HT-29 (cell line): ENCODE data around the gene GADD45B. TPM values are rescaled to one million over a fixed set of nuclear protein-coding genes. Genes with fewer than 3 reads are reported as not detected.
"Not testable (repeated sequence)": the region's sequence is repeated elsewhere in the genome, so short reads cannot be mapped to it uniquely, and the experiment has no call there.

ENCODE experiments used
- DNase-seq: peaks from one replicate; pipeline ENCODE4 v3.0.0-alpha.2; 2015; ENCODE audit warnings: low spot score
- total RNA-seq: library from RNA; depleted of rRNA; stranded (reverse); fragments of >200 nt; shearing (Covaris generic); gene quantifications from 2 replicates; pipeline ENCODE4 v1.2.3, GENCODE V29; 2014

The GADD45B gene
- total RNA-seq, 1 experiment from 2014 or later: 15.2 TPM

DNA sequence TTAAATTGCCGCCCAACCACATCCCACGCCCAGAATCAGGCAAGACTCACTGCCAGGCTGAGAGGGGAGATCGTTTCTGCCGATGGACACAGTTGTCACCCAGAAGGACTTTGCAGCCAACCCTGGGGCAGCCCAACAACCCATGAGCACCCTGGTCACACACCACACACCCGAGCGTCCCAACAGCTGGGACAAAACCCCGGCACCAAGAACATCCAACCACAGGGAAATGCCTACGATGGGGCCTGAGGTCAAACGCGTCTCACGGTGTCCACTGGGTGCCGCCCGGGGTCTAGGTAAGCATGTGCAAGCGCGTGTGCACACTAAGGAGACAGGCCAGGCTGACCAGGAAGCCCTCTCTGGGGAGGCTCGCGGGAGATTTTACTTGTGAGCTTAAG, 32.1 kb upstream of the GADD45B start:
- no peak for DNase-seq

DNA sequence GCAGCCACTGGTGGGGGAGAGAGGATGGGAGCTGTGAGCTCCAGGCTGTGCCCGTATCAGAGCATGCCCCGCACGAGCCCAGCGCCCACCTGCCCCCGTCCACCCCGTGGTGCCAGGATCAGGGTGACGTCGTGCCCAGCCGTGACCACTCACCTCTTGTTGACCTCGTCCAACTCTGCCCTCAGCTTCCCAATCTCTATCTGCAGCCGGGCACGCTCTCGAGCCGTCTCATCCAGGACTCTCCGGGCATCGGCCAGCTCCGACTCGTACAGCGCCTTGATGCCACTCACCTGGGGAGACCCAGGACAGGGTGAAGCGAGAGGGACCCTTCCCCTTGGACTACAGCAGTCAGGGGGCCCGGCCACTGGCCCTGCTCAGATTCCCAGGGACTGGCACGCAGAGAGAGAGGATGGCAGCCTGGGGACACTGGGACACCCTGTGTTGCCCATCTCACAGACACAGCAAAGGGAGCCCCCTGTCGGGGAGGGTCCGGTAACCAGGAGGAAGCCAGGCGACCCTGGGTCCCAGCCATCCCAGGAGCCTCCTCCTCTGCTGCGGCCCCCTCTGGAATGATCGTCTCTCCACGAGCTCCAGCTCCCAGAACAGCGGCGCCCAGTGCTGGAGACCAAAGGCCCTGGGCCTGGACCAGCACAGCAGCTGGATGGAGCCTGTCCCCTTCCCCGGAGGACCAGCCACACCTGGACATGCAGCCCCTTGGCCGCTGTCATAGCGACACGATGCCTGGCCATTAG, 31.5 kb upstream of the GADD45B start:
- DNase-seq: no peak

DNA sequence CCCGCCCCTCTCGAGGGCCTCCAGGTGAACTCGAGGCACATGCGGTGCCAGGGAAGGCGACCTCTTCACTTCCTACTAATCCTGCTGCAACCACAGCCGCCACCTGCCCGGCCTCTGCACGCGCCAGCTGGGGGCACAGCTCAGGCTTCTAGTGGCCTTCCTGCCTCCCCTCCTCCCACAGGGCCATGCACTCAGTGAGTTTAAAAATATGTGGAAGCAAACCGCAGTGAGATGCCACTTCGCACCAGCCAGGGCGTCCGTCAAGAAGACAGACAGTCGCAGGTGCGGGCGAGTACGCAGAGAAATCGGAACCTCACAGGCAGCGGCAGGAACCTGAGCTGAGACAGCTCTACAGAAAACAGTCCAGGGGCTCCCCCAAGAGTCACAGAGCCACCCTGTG, 29.5 kb upstream of the GADD45B start:
- DNase-seq: no peak

DNA sequence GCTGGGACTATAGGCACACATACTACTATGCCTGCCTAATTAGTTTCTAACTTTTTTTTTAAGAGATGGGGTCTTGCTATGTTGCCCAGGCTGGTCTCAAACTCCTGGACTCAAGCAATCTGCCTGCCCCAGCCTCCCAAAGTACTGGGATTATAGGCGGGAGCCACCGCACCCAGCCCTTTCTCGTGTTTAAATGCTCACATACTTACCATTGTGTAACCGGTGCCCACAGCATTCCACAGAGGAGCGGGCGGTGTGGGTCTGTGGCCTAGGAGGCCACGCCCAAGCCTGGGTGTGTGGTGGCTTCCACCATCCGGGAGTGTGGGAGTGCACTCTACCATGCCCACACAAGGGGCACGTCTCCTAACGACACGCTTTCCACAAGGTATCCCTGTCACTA, 26.9 kb upstream of the GADD45B start:
- no peak for DNase-seq

DNA sequence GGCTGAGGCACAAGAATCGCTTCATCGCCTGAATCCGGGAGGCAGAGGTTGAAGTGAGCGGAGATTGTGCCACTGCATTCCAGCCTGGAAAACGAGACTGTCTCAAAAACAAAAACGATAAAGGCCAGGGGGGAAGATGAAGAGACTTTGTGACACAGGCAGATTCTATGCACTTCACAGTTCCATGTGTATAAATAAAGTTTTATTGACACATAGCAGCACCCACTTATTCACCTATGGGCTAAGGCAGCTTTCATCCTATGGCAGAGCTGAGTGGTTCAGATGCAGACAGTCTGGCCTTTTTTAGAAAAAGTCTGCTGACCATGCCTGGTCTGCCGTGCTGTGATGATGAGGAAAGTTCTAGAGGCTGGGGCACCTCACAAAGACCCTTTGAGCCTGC, 24.8 kb upstream of the GADD45B start:
- no peak for DNase-seq

DNA sequence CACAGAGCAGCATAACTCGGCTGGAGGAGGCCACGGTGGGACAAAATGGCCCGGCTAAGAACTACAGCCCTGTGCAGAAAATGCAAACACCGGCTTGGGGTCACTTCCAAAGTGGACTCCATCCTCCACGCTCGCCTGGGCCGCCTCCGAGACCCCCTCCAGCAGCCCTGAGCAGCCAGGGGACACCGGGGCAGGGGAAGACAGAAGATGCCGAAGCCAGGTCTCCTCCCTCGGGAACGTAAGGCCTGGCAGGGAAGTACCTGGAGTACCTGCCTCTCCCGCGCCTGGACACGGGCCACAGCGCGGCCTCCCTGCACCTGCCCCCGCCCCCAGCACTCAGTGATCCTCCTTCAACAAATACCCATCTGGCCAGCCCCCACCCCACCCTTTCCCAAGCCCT, 24.2 kb upstream of the GADD45B start:
- DNase-seq: no peak

DNA sequence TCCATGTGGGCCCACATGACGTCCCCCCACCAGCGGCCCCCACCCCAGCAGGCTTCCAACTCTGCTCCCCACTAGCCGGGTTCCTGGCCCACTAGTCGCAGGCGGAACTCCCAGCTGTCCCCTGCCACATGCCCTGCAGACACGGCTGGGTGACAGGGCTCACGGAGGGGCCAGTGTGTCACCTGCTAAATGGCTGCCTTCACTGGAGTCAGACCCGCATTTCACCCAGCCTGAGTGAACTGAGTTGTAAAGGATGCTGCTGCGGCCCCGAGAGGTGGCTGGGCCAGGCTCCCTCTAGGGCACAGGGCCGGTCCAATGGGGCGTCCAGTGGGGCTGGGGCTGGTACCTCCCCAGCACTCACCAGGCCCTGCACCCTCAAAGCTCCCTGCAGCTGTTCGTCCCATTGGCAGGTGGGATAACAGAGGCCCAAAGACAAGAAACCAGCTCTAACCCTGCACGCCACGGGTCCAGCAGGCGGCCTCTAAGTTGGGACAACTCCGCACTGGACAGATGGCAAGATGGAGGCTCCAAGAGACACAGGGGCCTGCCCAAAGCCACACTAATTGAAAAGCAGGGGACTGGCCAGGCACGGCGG, 22.4 kb upstream of the GADD45B start:
- DNase-seq: no peak

DNA sequence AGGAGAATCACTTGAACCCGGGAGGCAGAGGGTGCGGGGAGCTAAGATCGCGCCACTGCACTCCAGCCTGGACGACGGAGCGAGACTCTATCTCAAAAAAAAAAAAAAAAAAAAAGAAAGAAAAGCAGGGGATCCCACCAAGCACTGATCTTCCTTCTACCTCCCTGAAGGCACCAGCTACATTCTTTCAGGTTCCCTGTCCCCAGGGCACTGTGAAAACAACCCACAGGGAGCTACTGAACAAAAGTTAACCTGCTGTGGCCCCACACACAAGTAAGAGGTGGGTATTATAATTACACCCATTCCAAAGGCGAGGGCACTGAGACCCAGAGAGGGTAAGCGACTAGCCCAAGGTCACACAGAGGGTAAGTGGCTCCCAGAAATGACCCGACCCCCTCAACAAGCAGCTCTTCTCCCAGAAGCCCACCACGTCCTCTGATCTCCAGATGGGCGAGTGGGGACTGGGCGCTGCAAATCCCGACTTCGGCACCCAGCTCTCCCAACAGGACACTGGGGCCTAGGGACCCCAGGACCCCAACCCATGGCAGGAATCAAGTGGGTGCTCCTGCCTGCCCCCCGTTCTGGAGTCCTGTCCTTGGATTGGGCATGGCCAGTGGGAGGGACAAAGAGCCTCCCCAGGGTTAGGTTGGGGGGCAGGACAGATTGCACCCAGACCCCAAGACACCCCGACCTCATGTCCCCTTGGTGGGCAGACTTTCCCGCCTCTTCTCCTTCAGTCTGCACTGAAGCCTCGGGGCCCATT, 21.5 kb upstream of the GADD45B start:
- no peak for DNase-seq

DNA sequence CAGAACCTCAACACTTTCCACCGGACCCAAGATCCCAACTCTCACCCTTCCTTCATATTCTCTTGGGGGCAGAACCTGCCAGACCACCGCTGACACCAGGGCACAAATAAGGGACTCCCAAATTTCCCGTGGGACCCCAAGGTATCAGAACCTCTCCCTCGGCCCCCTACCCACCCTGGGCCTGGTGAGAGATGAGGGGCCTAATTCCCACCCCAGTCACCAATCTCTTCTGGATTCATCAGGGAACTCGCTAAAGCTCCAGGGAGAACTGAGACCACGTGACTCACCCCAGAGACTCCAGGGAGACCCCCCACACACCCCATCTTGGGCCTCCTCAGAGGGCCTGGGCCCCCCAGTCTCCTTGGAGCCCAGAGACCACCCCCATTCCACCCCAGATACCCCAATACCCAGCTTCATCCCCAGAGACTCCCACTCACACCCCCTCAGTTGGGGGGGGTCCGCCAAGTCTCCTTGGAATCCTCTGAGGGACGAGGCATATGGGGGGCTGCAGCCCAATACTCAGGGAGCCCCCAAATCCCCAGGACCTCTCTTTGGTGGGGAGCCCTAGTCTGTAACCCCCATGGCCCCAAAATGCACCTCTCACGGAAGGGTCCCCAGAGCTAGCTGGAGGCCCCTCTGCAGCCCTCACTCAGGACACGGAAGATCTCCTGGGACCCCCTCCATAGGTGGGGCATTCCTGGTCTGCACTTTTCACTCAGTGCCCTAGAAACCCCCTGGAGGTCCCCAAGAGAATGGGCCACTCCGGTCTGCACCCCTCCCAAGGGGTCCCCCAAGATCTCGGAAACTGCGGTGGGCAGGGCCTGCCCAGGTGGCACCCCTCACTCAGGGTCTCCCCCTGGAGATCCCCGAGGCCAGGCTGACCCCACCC, 20.7 kb upstream of the GADD45B start:
- DNase-seq: no peak

DNA sequence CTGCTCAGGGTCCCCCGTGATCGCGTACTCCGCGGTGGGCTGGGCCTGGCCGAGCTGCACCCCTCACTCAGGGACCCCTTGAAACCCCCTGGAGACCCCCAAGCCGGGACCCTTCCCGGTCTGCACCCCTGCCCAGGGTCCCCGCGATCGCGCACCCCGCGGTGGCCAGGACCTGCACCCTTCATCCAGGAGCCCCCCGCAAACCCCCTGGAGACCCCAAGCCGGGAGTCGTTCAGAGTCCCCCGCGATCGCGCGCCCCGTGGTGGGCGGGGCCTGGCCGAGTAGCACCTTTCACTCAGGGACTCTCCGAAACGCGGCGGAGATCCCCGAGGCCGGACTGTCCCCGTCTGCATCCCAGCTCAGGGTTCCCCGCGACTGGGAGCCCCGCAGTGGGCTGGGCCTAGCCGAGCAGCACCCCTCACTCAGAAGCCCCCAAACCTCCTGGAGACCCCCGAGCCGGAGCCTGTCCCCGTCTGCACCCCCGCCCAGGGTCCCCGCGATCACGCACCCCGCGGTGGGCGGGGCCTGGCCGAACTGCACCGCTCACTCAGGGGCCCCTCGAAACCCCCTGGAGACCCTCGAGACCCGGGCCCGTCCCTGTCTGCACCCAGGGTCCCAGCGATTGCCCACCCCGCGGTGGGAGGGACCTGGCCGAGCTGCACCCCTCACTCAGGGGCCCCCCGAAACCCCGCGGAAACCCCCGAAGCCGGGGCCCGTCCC, 19.9 kb upstream of the GADD45B start:
- peak; percentile 18 for DNase-seq

DNA sequence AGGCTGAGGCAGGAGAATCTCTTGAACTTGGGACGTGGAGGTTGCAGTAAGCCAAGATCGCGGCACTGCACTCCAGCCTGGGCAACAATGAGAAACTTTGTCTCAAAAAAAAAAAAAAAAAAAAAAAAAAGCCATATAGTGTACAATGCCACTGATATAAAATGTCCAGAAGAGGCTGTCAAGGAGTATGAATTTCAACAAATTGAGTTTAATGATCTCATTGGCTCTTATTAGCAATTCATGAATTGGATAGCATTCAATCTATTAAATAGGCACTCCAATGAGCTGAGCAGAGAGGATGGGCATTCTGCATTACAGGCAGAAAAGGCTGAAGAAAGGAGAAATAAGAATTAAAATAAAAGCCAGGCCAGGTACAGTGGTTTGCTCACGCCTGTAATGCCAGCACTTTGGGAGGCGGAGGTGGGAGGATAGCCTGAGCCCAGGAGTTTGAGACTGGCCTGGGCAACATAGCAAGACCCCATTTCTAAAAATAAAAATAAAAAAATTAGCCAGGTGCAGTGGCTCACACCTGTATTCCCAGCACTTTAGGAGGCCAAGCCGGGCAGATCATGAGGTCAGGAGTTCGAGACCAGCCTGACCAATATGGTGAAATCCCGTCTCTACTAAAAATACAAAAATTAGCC, 18.4 kb upstream of the GADD45B start:
- DNase-seq: no peak

DNA sequence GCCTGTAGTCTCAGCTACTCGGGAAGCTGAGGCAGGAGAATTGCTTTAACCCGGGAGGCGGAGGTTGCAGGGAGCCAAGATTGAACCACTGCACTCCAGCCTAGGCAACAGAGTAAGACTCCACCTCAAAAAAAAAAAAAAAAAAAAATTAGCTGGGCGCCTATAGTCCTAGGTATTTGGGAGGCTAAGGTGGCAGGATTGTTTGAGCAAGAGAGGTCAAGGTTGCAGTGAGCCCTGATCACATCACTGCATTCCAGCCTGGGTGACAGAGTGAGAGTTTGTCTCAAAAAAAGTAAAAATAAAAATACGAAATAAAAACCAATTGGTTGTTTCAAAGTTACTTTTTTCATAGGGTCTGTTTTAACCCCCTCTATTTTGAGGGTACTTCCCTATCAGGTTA, 17.9 kb upstream of the GADD45B start:
- DNase-seq: no peak

DNA sequence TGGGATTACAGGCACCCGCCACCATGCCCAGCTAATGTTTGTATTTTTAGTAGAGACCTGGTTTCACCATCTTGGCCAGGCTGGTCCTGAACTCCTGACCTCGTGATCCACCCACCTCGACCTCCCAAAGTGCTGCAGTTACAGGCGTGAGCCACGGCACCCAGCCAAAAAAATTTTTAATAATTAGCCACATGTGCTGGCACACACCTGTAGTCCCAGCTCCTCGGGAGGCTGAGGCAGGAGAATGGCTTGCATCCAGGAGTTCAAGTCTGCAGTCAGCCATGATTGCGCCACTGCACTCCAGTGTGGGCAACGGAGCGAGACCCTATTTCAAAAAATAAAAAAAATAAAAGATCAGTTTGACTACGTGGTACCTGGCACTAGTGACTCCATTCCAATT, 17.2 kb upstream of the GADD45B start:
- DNase-seq: not testable (repeated sequence)

DNA sequence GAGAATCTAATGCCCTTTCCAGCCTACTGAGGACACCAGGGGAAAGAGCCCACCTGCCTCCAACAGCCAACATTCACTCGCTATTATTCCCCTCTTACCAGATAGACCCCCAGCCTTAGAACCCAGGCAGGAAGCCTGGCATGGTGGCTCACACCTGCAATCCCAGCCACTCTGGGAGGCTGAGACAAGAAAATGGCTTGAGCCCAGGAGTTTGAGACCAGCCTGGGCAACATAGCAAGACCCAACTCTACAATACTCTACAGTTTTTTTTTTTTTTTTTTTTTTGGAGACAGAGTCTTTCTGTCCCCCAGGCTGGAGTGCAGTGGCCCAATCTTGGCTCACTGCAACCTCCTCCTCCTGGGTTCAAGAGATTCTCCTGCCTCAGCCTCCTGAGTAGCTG, 15.7 kb upstream of the GADD45B start:
- DNase-seq: no peak

DNA sequence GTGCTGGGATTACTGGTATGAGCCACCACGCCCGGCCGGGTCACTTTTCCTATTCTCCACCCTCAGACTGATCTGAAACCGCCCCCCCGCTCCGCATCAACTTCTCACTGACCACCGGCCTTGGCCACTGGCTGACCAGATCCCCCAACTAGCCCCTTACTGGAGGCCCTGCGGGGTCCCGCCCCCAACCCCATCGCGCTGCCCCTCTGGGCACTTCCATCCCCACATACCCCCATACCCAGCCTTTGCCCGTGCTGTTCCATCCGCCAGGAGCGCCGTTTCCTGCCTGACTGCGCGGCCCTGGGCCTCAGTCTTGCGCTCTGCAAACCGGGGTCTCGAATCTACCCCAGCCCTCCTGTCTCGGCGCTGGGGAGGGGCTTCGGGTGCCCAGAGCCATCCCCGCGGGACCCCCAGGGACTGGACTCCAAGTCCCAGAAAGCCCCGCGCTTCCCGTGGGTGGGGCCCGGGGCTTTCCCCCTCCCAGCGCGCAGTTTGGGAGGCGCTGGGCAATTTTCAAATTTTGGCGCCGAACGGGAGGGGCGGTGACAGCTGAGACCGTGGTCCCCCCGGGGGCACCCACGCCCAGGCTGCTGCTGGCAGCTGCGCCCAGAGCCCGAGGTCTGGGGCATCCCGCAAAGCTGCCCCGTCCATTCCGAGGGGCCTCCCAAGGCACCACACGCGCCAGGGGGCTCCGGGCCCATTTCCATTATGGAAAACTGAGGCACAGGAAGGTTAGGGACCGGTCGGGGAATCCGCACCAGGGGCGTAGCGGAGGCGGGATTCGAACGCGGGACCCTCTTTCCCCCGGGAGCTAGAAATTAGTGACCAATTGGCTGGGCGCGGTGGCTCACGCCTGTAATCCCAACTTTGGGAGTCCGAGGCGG, 13.9 kb upstream of the GADD45B start:
- peak; percentile 28 for DNase-seq

DNA sequence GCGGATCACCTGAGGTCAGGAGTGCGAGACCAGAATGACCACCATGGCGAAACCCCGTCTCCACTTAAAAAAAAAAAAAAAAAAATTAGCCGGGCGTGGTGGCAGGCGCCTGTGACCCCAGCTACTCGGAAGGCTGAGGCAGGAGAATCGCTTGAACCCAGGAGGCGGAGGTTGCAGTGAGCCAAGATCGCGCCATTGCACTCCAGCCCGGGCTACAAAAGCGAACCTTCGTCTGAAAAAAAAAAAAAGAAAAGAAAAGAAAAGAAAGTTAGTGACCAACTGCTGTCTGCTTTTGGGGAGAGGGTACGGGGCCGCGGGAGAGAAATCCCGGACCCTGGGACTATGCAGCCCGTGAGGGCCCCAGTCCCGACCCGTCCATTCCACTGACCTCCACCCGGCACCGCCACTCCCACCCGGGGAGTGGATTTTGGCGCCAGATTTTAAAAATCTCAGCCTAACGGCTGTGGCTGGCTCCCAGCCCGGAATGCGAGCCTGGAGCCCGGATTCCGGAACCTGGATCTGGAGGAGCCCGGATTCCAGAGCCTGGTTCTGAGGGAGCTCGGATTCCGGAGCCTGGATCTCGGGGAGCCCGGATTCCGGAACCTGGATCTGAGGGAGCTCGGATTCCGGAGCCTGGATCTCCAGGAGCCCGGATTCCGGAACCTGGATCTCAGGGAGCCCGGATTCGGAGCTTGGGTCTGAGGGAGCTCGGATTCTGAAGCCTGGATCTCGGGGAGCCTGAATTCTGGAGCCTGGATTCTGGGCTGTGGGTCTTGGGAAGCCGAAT, 13.1 kb upstream of the GADD45B start:
- DNase-seq: peak; percentile 87

DNA sequence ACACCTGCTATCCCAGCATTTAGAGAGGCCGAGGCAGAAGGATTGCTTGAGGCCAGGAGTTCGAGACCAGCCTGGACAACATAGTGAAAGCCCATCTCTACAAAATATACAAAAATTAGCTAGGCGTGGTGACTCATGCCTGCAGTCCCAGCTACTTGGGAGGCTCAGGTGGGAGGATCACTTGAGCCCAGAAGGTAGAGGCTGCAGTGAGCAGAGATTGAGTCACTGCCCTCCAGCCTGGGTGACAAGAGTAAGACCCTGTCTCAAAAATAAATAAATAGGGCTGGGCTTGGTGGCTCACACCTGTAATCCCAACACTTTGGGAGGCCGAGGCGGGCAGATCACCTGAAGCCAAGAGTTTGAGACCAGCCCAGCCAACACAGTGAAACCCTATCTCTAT, 12.2 kb upstream of the GADD45B start:
- DNase-seq: not testable (repeated sequence)

DNA sequence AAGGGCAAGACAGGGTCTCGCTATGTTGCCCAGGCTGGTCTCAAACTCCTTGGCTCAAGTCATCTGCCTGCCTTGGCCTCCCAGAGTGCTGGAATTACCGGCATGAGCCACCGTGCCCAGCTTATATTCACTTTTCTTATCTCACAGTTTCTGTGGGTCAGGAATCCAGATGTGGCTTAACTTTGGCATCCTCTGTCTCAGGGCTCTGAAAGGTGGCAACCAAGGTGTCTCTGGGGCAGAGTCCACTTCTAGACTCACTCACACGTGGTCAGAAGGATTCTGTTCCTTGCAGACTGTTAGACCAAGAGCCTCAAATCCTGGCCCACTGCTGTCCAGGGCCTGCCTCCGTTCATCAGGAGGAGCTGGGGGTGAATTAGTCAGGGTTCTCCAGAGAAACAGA, 11.5 kb upstream of the GADD45B start:
- DNase-seq: no peak

DNA sequence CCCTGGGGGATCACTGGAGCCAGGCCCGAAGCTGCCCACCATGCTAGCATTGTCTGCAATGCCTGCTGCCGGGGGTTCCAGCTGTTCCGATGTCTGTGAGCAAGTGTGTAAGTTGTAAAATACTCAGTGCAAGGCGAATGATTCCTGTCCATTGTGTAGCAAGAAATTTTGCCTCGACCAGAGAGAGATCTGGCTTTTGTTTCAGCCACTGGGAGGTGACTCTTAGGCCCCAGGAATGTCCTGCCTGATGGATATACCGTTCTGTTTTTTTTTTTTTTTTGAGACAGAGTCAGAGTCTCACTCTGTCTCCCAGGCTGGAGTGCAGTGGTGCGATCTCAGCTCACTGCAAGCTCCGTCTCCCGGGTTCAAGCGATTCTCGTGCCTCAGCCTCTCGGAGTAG, 7.3 kb upstream of the GADD45B start:
- DNase-seq: no peak
